NCI-H526 treated with DMSO at 0.1 percent for 48 hours (cell line): ENCODE results near the gene SSBP3.
A peak's percentile ranks its signal among the peaks of the same experiment; 100 is the strongest.

ENCODE experiments used
- DNase-seq: peaks from one replicate; lab custom pipeline; 2025; lab: John Stamatoyannopoulos, UW

Gene SSBP3

DNA sequence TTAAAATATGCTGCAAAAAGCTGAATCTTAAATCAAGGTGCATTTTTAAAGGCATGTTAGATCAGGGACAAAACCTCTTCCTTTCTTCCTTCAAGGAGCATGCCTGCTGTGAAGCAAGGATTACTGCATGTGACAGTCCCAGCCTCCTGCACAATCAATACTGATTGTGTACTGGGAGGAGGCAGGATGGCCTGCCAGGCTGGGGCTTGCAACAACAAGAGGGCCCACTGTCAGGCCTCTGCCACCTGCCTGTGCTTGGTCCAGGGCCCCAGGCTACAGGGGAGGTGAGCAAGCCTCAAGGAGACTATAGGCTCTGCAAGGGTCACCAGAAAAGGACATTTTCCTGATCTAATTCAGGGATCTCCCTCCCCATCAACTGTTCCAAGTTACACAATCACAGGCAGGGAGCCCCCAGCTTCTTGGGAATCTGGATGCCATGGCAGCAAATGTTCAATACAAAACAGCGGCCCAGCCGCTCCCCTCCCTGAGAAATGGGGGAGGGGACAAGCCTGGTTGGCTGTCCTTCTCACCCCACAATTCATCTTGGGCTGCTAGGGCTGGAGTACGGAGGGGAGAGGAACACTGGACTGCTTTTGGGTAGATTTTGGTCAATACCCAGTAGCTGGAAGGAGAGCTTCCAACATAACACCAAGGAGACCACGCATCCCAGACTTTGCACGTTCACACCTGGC lies 76.7 kb downstream of the SSBP3 start:
- DNase-seq, result peak; percentile 9

DNA sequence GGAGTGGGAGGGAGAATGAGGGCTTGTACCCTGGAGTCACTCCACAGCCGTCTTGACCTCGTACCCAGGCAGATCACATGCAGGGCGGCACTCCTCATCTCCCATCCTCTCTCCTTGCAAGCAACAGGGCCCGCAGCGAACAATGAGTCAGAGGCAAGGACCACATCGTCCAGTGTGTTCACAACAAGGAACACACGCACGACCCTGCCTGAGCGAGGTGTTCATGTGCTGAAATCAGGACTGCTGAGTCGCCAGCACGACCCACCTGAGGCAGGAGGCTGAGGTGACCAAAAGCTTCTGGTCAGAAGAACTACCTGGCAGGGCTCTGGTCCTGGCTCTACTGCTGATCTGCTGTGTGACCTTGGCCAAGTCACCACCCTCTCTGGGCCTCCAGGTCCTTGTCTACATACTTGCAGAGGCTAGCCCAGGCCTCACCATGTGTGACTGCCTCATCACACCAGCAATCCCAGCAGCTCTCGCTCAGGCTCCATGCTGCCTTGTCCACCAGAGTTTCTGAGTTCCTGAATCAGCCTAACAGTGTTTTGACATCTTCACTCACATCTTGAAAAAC lies 78.0 kb downstream of the SSBP3 start:
- DNase-seq, result peak; percentile 56

DNA sequence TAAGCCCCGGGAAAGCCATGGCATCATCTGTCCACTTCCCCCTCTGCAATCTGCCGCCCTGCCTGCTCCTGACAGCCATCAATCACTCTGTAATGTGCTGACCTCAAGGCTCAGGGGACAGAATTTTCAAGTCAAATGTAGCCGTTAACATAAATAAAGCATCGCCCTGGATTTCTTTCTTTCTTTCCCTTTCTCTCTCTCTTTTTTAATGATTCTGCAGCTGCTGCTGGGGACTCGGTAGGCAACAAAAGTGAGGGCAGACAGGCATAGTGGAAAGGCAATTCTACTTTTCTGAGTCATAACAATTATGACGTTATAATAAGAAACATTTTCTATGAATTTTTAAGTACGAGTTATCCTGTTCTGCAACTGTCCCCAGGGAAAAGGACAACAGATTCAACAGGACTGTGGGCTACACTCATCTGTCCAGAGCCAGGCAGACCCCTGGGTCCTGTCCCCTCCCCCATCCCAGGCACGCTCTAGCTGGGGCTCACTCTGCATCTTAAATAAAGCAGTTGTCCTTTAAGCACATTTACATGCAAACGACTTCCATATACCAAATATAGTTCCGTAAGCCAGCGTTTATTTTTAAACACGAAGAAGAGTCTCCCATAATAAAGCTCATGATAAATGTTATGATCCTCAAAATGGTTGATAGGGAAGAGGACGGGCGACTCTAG lies 78.7 kb downstream of the SSBP3 start:
- DNase-seq, result peak; percentile 63

DNA sequence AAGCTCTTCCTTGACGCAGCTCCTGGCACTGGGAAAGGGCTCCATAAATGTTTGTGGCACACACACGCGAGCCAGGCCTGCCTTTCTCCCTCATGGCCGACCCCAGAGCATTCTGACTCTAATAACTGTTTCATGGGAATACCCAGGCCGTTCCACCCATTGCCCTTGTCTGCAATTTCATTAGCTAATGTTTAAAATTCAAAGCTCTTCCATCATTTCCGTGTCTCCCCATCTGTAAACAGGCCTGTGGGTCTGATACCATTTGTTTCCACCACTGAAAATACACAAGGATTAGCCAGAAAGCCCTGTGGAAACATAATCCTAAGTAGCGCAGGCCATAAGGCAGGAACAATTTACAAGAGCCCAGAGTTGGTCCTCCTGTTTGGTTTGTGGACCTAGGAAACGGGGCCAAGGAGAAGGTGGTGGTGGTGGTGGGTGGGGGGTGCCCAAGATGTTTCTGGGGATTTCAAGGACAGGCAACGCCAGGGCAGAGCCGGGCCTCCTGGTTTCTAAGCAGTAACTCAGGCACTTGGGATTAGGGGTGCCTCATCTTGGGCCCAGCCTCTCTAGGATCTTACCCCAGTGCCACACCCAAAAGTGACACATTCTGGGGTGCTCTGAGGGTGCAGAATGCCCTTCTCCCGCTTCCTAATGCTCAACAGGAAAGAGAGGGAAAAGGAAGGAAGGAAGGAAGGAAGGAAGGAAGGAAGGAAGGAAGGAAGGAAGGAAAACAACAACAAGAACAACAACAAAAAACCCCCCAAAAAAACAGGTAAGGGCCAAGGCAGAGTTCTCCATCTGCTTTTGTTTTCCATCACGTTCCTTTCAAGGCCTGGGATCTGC lies 79.4 kb downstream of the SSBP3 start:
- no peak for DNase-seq

DNA sequence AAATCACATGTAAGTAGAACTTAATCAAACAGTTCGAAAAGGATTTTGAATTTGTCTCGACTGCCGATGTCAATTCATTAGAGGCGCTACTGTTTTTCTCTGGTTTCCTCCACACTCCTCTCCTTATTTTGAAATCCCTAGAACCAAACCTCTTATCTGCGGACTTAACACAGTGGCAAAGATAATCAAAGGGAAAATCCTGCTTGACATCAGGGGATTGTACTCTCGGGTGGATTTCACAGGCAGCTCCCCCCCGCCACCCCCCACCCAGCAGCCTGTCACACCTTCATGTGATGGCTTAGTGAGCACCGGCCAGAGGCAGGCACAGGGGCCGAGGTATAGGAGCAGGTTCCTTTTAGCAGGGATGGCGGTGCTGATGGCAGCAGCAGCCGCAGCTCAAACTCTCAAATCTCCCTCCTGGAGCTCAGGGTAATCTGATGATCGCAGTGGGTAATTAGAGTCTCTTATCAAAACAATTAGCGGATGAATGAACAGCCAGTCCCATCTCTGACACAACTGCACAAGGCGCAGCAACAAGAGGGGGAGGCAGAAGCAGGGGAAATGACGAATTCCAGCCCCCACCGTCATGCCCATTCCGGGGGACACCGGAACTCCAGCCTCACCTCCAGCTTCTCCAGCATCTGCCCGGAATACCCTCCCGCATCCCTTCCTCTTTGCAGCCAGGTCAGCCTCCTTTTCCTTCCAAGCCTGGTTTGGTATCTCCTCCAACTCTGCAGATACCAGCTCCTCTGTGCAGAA lies 80.3 kb downstream of the SSBP3 start:
- DNase-seq, result no peak

DNA sequence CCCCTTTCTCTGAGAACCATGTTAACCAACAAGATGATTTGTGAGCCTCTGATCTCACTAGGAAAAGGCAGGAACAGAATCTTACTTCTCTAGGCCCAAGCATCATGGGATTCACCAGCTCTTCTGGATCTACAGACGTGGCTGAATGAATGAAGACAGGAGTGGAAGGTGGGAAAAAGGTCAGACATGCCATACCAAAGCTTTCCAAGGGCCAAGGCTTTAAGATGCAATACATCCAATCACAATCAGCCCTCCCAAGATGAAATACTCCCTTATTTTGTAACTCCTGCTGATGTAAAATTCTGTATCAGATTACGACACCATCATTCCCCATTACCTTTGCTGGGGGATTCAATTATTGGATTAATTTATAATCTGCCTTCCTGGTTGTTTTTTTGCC lies 80.9 kb downstream of the SSBP3 start:
- no peak for DNase-seq

DNA sequence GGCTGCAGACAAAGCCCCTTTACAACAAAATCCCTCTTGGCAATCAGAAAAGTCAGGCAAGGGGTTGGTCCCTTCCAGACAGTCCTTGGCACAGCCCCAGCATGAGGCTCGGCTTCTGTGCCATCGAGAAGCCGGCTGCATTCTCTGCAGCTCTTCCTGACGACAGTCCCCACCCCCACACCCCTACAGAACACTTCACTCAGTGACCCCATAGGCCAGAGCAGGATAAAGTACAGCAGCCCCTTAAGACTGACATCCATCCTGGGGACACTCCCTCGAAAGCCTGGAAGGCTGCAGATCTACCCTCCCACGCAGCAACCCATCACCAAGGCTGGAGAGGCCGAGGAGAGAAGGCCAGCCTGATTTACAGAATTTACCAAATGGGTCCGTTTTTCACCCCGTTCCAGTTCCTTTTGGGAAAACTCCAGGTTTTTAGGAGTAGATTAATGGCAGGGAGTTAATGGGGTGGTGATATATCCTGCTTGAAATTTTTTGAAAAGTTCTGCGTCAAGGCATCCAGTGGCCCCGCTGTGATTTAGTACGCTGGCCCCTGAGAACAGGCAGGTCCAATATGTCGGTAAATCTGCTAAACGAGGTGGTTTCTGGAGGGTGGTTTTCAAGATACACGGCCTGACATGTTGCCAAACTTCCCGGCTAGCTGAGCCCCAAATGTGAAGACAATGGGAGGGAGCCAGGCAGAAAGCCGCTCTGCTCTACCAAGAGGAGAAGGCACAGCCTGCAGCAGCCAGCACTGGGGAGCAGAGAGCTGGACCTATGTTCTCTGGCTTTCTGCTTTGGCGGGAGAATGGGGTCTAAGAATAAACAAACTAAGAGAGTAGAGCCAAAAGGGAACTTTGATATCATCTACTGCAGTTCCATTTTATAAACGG lies 81.7 kb downstream of the SSBP3 start:
- no peak for DNase-seq

DNA sequence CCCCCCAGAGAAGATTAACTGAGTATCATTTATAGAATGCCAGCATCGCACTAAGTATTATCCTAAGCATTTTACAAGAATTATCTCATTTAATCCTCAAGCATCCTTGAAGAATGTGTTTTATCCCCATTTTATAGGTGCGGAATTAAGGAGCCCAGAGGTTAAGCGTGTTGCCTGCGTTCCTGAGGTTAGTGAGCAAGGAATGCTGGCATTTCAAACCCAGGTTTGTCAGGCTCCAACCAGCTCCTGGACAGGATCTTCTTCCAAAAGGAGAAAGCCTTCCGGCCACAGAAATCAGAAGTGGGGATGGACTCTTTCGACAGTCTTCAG lies 82.3 kb downstream of the SSBP3 start:
- no peak for DNase-seq

DNA sequence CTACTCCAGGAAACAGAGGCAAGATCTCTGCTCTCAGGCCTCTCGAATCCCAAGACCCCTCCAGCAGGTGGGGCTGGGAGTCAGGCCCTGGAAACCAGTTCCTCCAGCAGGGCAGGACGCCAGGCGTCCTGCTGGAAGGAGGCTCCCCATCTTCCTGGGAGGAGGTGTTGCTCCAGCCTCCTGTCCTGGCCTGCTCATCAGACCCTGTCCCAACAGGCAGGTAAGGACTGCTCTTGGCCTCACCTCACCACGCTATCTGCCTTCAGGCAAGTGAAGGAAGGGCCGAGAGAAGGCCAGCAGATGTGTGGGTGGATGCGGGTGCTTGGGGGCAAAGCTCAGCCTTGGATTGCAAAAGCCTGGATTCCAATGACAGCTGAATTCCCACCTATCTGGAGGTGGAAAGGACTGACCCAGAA lies 82.9 kb downstream of the SSBP3 start:
- no peak for DNase-seq

DNA sequence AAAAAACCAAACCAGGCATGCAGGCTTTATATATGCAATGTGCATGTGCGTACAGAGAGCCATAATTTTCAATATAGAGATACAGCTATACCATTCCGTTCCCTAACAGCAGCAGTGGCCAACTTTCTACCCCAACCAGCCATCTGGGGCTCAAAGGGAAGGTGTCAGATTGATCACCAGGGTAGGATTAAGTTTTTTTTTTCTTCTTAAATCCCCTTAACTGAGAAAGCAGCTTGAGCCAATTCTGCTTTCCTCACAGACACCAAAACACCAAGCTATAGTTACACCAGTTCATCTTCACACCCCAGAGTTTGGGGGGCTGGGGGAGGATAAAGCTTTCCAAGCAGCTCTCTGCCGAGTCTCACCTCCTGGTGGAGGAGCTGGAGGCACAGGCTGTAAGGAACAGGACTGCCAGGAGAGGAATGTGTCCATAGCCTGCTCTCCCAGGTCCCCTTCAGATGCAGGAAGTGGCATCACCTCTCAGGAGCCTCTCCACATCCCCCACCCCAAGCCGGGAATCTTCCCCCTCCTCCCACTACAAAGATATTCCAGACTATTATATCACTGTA lies 87.9 kb downstream of the SSBP3 start:
- DNase-seq, result no peak

DNA sequence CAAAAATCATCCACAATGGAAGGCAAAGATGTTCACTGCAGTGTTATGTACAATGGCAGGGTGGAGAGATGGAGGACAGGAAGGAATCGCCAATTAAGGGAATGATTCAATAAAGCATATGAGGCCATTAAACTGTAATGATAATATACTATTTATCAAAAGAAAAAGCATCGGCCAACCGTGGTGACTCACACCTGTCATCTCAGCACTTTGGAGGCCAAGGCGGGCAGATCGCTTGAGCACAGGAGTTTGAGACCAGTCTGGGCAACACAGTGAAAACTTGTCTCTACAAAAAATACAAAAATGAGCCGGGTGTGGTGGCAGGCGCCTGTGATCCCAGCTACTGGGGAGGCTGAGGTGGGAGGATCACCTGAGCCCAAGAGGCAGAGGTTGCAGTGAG lies 89.1 kb downstream of the SSBP3 start:
- no peak for DNase-seq

DNA sequence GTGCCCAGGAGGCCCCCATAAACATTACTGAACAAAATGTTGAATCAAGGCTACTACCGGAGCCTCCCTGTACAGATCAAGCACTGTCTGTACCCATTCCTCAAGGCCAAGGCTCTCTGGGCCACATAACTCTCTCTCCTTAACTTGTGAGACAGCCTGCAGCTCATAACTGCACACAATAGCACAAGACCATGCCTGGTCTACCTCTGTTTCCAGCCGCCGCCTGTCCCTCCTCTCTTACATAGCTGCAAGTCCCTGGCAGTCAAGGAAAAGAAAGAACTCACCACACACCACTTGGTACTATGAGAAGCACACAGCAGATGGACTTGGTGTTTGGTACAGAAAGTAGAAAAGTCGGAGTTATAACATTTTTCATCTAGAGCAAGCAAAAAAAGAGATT lies 91.1 kb downstream of the SSBP3 start:
- no peak for DNase-seq

DNA sequence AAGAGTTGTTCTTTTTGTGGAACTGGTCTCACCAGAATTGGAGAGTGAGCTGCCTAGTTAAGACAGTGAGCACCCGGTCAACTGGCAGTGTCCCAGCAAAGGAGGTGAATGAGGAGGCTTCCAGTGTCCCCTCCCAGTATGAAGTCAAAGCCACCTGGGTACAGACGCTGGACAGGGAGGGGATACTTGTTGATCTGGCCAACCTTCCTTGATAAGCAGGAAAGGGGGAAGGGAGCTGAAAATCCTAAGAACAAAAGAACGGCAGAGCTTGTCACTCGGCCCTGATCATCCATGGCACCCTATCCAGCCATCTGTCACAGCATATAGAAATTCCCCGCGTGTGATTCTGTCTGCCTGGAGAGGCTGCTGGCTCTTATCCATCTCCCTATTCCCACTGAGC lies 91.5 kb downstream of the SSBP3 start:
- DNase-seq, result no peak

DNA sequence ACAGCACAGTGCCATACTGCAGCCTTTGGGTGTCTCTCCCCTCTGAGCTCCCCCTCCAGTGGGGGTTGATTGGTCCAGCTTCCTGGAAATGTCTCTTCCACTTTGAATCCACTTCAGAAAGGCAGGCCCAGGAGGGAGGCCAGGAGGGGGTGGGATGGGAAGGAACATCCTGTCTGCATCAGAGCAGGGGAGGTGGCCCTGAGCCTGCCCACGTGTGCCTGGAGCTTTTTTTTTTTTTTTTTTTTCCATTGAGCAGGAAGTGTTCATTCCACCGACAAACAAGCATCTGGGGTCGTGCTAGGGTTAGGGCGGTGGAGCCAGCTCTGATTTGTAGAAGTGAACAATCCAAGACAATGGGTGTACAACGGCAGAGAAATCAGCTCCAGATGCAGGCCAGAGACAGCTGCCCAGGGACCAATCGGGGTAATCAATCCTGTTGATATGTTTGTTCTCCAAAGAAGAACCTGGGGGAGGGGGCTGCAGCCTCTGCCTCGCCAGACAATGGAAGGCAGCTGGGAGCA lies 93.3 kb downstream of the SSBP3 start:
- DNase-seq, result no peak

DNA sequence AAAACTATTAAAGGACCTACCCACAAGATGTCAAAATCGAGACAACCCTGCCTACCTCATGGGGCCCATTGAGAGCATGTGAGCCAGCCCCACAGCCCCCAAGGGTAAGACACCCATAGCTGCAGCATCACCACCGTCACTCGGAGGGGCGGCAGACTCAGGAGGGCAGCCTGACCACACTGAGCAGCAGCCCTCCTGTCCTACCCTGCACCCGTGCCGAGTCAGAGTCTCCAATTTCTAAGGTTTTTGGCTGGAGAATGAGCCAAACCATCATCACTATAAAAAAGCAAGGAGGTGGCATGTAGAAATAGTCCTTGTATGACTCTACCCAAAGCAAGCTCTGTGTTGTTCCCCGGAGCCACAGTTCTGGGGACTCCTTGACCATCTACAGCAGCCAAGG lies 94.7 kb downstream of the SSBP3 start:
- no peak for DNase-seq

DNA sequence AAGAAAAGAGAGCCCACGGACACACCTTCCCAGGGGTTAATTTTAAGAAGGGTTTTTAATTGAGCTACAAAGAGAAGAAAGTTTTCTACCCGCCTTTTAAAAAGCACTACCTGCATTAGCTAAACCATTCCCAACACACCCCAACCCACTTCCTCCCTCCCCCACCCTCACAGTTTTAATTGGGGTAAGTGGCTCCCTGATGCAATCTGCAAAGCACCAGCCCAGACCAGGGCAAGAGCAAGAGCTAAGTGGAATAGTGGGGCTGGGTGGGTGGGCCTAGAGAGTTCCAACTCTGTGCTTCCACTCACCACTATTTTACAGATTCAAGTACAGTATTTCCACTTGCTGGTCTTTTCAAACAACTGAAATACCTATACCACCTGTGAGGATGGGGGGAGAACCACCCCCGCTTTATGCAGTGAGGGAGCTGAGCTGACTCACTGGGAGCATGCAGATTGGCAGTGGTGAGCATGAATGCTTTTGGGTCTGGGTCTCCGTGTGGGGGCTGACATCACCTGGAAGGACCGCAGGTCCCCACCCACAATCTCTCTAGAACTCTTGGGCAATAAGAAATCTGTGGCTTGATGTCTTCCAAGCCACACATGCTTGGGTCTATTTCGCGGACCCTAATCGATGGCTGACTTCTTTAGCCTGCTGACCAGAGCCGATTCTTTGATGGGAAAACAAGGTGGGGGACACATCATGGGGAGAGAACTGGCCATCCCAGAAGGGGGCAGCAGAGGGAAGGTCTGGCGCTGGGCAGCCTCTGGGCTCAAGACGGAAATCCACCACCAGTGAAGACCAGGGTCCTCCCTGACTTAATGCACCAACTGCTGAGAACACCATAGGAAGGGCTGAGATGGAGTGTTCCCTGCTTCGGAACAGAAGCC lies 95.5 kb downstream of the SSBP3 start:
- no peak for DNase-seq

DNA sequence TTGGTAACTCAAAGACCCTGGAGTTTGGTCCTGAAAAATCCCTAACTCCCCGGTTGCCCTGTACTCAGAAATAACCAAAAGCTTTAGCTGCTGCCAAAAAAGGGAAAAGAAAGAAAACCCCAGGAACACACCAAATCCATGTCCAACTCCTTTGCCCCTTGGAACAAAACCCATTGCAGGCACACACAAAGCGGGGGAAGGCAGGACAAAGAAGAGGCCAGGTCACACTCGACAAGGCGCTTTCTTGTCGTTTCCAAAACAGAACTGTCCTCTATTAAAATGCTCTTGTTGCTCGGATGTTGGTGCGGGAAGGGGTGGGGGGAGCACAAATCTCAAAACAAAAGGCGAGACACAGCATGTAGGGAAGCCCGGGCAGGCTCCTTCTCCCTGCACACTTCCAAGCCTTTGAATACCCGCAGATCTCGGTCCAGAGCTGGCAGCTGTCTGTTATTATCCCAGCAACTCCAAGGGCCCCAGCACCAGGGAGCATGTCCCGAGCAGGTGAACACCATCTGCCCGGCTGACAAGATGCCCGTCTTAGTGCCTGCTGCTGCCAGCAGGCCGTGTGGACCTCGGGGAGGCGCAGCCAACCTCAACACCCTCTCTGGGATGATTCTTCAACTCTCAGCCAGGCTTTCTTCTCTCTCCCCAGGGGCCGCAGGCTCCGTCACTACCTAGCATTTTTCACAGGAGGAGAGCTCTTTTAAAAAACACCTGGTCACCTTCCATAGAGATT lies 96.4 kb downstream of the SSBP3 start:
- no peak for DNase-seq

DNA sequence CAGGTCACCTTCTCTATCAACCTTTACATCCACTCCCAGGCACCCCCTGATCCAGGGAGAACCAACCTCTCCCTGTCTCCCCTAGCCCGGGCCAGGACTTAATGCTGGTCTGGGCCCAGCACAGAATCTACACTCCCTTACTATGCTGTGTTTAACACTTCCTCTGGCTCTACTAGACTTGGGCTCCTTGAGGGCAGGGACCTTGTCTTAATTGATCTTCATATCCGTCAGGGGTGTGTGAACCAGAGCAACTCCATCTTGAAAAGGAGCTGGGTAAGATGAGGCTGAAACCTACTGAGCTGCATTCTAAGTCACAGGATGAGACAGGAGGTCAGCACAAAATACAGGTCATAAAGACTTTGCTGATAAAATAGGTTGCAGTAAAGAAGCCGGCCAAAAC lies 98.9 kb downstream of the SSBP3 start:
- no peak for DNase-seq
